Neural progenitor cell (in vitro differentiated cells): ENCODE data around the gene ASTN2.

Experiments
- EZH2 ChIP-seq: fragments of 200-600 bp; sonication (generic); IDR thresholded peaks from 2 replicates; pipeline ENCODE4 v1.6.1; 2017; ENCODE audit warnings: antibody characterized with exemption, mild to moderate bottlenecking, moderate library complexity
- TF ChIP-seq, protein P1 (sequence below): fragments of 200-600 bp; sonication (generic); IDR thresholded peaks from 2 replicates; pipeline ENCODE4 v1.5.1; 2017; ENCODE audit warnings: antibody characterized with exemption, mild to moderate bottlenecking

- TF ChIP-seq, protein P1, sequence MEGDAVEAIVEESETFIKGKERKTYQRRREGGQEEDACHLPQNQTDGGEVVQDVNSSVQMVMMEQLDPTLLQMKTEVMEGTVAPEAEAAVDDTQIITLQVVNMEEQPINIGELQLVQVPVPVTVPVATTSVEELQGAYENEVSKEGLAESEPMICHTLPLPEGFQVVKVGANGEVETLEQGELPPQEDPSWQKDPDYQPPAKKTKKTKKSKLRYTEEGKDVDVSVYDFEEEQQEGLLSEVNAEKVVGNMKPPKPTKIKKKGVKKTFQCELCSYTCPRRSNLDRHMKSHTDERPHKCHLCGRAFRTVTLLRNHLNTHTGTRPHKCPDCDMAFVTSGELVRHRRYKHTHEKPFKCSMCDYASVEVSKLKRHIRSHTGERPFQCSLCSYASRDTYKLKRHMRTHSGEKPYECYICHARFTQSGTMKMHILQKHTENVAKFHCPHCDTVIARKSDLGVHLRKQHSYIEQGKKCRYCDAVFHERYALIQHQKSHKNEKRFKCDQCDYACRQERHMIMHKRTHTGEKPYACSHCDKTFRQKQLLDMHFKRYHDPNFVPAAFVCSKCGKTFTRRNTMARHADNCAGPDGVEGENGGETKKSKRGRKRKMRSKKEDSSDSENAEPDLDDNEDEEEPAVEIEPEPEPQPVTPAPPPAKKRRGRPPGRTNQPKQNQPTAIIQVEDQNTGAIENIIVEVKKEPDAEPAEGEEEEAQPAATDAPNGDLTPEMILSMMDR: no peak
- TF ChIP-seq EZH2: no peak
Measured at GRCh38 chr9:117232281-117232680, 182.6 kb downstream of the ASTN2 start.
